ENCODE data around the gene IKZF1.

IKZF1 gene

GRCh38 chr7:50284296-50284695 is 20.2 kb upstream of the IKZF1 start:
- no peak for DNase-seq

GRCh38 chr7:50285269-50285668 is 19.2 kb upstream of the IKZF1 start:
- no peak for DNase-seq

DNA sequence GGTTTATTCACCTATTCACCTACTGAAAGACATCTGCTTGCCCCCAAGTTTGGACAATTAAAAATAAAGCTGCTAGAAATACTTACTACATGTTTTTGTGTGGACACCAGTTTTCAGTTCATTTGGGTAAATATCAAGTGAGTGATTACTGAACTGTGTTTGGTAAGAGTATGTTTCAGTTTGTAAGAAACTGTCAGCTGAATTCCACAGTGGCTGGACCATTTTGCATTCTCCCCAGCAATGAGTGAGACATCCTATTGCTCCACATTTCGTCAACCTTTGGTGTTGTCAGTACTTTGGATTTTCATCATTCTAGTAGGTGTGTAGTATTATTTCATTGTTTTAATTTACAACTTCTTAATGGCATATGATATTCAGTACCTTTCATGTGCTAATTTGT is 17.4 kb upstream of the IKZF1 start:
- no peak for DNase-seq

DNA sequence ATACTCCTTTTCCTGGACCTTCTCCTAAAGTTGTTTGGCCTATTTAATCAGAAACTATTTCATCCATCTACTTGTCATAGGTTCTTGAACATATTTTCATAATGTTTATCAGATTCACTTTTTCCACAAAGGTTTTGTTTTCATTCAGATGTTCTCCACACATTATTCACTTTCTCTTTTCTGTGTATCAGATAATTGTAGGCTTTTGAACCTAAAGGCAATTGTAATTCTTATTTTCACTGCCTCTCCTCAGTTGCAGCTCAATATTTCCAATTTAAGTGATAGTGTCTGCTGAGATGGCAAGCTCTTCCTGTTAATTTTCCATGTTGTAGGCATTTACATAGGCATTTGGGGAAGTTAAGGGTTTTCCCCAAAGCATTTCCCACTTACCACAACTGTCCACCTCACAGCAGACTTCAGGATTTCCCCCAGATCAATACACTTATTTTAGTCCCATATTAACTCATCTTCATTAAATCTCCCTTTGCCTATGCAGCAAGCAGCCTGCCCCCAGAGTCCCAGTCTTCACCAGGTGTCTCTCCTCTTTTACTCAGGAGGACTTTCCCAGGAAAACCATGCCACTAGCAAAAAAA is 12.3 kb upstream of the IKZF1 start:
- no peak for DNase-seq

DNA sequence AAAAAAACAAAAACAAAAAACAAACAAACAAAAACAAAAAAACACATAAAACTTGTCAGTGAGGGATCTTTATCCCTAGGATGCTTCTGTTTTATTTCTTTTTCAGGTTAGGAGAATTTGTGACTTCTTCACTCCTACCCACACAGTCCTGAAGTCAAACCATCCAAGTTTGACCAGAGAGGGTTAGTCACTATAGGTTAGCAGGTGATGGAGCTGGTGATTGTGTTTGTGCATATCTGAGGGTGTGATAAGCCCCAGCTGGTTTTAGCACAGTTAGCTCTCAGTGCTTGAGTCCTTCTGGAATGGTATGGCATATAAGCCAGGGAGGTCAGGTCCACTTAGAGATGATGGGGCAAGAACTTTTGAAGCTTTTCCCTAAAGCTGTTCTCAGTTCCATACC is 11.8 kb upstream of the IKZF1 start:
- DNase-seq = no peak

DNA sequence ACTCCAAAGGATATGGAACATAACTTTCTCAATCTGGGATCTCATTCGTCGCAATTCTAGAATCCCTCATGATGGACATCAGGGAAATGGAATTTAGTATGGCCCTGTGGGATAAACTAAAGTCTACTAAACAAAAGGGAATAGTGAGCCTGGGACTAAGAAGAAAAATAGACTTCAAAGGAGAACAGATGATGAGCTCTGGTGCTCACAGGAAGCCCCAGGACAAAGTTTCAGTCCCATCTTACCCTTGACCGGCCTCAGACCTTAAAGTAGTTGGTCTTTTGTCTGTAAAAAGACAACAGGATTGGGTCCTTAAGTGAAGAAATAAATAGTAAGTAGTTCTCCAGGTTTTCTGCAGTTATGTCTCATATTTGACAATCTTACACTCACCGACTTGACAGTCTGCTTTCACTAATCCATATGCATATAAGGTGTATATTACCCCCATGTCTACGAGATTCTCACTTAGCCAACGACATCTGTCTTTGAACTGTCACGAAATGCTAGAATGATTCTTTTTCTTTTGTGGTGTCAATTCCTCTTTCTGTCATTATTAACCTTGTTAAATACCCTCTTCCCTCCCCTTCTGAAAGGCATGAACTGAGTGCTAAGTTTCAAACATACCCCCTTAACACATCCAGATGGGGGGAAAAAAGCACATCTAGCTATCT is 10.9 kb upstream of the IKZF1 start:
- no peak for DNase-seq

DNA sequence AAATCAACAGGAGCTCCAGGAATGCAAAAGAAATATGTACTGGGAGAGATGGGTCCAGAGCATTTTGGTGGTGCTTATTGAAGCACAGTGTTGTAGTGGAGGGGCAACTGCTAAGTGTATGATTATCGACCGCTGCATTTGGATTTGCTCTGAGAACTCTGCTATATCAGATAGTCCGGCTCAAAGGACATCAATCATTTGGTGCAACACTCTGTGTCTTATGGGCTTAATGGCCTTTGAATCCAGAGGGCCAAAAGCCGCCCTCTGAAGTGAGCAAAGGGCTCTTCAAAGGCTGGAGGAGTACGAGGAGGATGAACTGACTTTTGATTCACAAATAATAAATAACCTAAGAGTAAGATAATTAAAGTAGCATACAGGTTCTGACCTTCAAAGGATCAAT is 9.4 kb upstream of the IKZF1 start:
- DNase-seq = no peak

- DNase-seq = no peak
Measured at GRCh38 chr7:50296799-50297198, 7.7 kb upstream of the IKZF1 start.

DNA sequence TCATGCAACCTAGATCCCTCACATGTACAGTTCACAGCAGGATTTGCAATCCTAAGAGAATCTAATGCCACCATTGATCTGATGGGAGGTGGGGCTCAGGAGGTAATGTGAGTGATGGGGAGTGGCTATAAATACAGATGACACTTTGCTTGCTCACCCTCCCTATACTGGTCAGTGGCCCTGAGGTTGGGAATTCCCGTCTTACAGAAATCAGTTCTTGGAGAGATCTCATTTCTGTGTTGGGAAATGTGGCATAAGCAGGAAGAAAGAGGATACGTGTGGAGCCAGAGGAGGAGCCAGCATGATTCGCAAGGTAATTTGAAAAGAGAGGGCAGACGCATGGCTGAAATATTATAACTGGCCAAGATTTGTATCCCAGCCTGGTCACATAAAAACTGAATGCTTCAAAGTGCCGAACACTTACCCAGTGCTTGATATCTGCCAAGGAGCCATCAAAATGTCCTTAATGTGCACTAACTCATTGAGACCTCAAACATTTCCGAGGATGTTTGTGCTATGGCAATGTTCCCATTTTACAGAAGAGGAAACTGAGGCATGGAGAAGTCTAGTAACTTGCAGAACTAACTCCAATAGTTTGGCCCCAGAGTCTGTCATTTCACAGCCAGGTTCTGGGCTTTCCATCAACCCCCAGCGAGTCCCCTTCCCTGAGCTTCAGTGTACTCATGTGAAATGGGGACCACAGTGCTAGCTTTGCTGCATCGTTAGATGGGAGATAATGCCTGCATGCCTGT is 5.5 kb upstream of the IKZF1 start:
- DNase-seq = no peak

- no peak for DNase-seq
Measured at GRCh38 chr7:50300336-50300735, 4.2 kb upstream of the IKZF1 start.

DNA sequence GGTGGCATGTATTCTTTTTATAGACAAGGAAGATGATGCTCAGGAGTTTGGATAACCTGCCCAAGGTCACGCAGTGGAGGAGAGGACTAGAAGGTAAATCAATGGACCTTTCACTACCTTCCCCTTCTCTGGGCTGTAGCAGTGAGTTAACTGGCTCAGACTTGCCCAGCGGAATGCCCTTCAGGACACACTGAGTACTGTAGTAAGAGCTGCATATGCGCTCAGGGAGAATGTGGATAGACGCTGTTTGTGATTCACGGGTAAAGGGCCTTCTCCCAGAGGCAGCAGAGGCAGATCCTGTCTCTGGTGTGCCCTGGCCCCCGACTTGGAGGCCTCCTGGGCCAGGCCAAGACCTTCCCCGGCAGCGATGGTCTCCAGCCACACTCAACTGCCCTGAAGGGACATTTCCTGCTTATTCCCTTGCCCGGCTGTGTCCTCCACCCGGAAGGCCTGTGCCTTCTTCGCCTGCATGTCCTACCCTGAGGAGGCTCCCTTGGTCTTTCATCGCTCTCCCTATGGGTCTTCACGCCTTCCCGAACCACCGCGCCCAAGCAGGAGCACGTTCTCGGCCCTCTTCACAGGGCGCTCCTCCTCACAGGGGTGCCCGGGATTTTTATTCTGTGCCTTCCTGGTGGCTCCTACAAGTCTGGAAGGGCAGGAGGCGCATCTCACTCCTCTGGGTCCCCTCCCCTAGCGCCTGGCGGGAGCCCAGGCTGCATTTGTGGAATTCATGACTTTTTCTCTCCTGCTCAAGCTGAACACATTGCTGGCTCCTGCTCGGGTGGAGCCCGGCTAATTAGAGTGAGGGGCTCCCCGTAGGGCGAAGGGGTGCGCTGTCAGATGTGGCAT is 1.8 kb upstream of the IKZF1 start:
- no peak for DNase-seq

DNA sequence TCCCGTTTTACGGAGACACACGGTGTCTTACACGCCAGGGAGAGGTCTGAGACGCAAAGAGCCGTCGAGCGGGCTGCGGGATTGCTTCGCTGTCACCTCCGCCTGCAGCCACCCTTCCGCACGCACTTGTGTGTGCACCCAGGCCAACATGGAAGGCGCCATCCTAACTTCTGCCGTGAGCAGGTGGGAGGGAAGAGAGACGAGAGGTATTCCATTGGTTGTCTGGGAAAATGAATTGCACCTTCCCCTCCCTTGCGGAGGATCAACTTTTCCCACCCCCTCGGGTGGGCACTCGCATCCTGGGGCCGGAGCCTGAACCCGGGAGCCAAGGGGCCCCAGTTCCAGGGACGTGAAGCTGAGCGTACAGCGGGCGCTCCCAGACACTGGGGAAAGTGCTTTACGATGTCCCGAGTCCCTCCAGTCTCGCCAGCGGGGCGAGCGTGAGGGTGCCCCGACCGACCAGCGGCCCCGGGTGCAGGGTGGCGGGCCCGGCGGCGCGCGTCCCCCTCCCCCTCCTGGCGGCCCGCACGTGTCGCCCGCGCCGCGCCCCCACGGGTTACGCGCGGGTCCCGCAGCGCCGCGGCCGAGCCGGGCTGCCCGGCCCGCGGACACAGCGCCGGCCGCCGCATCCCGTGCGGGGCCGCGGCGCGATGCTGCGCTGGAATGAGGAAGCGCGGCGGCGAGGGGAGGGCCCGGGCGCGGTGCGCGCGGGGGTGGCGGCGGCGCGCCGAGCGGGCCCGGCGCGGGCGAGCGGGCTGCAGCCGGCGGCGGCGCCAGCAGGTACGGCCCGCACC is 984 bp upstream of the IKZF1 start:
- DNase-seq = peak; percentile 62

DNA sequence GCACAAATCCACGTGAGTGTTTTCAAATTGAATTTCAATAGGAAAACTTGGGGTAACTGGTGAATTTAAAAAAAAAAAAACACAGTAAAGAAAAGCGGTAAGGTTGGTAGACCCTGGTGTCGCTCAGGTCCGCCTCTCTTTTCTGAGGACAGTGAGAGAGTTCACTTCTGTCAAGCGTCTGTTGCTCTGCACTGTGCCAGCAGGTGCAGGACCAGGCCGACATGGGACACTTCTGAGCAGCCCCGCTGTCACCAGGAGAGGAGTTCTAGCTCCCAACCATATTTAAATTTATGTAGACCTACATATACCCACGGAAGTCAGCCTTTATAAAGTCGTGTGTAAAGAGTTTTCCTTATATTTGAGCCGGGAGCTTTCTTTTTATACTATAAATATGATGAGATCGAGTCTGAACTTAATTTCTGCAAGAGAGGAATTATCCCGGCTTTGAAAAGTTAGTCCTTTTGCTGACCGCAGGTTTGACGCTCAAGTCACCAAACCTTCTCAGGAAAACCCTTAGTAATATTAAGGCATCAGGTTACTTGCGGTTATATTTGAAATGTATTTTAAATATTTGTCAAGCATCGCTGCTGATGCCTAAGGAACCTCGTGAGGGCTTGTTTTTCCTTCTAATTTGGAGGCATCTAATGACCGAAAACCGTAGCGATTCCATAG is 531 bp downstream of the IKZF1 start:
- peak; percentile 70 for DNase-seq

DNA sequence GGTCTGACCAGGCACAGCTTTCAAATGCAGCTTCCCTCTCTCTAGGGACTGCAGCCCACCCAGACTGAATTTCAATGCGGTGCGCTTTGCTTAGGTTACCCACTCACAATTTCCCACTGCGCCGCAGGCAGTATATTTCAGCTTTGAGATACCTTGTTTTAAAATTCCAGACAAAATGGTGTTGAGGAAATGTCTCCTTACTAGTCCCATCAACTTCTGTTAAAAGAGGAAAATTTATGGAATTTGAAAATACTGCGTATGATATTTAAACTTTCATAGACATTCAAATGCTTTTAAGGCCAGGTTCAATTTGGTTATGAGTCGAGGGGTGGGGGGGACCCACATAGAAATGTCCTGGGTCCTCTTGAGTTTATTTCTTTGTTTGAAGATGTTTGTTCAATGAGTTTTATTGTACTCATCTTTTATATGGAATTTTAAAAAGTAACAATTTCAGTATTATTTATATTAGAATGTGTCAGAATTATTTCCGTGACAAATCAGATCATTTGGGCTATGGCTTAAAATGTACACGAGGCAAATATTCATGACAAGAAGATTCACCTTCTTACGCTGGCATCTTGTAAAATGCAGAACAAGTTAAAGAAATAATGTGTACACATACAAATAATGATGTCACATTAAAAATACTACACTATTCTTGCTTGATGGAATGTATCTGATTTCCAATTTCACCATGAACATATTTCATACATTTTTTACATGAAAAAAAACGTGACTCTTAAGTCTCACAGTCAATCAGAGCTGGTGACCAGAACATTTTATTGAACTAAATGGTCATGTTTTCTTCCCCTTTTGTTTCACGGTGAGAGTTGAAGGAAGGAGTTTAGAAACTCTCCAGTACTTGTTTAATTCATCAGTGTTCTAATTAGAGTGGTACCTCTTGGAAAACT is 1.3 kb downstream of the IKZF1 start:
- DNase-seq = no peak

- DNase-seq = no peak
Measured at GRCh38 chr7:50306494-50307367, 2.2 kb downstream of the IKZF1 start.

DNA sequence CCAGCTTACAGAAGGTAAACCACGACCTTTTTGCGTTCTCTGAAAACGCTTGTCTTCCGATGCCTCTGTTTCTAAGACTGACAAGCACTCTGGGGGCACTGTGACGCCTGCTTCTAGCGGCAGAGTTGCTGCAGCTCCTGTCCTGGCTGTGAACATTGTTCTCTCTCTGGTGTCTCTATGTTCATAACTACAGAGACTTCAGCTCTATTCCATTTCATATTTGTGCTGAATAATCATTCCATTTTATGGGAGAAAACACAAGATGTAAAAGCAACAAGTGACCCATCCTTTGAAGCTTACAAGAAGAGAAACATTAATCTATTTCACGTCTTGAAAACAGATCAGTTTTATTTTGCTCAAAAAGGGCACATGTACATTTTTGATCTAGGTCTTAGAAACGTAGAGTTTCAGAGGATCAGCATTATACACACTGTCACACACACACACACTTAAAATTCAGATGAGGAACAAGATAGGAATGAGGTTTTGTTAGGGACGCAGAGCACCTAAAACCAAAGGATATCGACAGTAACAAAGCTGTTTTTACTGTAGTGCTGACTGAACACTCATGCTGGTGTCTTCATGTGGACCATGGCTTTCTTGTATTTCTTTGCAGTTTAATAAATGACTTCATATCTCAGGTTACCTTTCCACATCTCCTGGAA is 3.0 kb downstream of the IKZF1 start:
- peak; percentile 71 for DNase-seq

DNA sequence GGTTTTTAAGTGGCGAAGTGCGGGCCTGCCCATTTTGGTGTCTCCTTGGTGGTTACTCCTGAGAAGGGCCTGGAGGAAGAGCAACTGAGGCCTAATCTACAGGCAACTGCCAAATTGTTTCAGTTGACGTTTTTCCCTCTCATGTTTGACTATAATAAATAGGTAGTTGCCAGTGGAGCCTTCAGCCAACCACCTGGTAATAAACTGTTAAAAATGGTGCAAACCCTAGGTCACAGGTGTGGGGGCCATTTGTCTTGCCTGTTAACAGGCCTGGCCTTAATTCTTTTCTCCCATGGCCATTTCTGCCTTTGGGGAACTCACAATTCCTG is 3.7 kb downstream of the IKZF1 start:
- DNase-seq = no peak

- DNase-seq = peak; percentile 65
Measured at GRCh38 chr7:50308532-50309385, 4.2 kb downstream of the IKZF1 start.
